Measurements from ENCODE around the gene R3HDM4. TPM values are rescaled to one million over a fixed set of nuclear protein-coding genes. Genes with fewer than 3 reads are reported as not detected.

R3HDM4 gene
- total and polyA plus RNA-seq, 2 donors (not counting 3 experiments of a cell fraction or from before 2014, with no cell fraction given), result 51.8 to 53.9 TPM

- Histone ChIP-seq H3K79me2 (ENCODE audit: control insufficient read depth, insufficient read depth, low read length) (no peaks in the 10 kb centered on the region), H3K9me1 (replicated peaks; ENCODE audit: control insufficient read depth, extremely low read depth, insufficient read depth, low read length) (no peaks in the 10 kb centered on the region), H4K20me1 (replicated peaks; ENCODE audit: control insufficient read depth, extremely low read depth, insufficient read depth, low read length) (no peaks in the 10 kb centered on the region), H2AFZ (ENCODE audit: low read depth, low read length) (no peak overlapping the region), H3K27me3 (ENCODE audit: control insufficient read depth in 2 of 2, insufficient read depth in 2 of 2, low read length in 2 of 2) (no peaks in the 10 kb centered on the region), H3K9me3 (replicated peaks; ENCODE audit: control insufficient read depth, insufficient read depth, low read length) (no peaks in the 10 kb centered on the region), H3K4me1 (ENCODE audit: control insufficient read depth, extremely low read depth, insufficient read depth, low read length) (peaks cover 9% of the 10 kb centered on the region), H3K36me3 (ENCODE audit: control insufficient read depth in 2 of 2, extremely low read depth in 1 of 2, insufficient read depth in 2 of 2, low read length in 2 of 2) (peaks cover 0 to 11% of the 10 kb centered on the region in 2 experiments), H3K27ac (ENCODE audit: insufficient read depth, low read depth, low read length) (no peak overlapping the region), H3K4me2 (ENCODE audit: insufficient read depth, low read length) (no peak overlapping the region), H3K9ac (replicated peaks; ENCODE audit: extremely low read depth, insufficient read depth, low read length) (no peak overlapping the region), H3K4me3 (replicated peaks in 1 of 3; ENCODE audit: insufficient read depth in 1 of 3, low read depth in 1 of 3, low read length in 3 of 3) (no peak overlapping the region)
- TF ChIP-seq FOS (IDR thresholded peaks at IDR 0.05; ENCODE audit: borderline replicate concordance, insufficient read depth, low read length) (no peak), POLR2A (IDR thresholded peaks at IDR 0.05; ENCODE audit: low read depth, low read length) (no peak), EZH2 (IDR thresholded peaks at IDR 0.05; ENCODE audit: borderline replicate concordance, low read depth, low read length, severe bottlenecking) (no peak), GATA2 (IDR thresholded peaks at IDR 0.05; ENCODE audit: insufficient read depth, insufficient read length, low read depth, low read length) (no peak), CTCF (IDR thresholded peaks at IDR 0.05; ENCODE audit: extremely low read depth in 1 of 2, insufficient read depth in 1 of 2, low read depth in 1 of 2, low read length in 2 of 2) (no peak), MYC (IDR thresholded peaks at IDR 0.05; ENCODE audit: low read depth, low read length) (no peak), JUN (IDR thresholded peaks at IDR 0.05; ENCODE audit: borderline replicate concordance, insufficient read depth, insufficient read length, low read depth) (no peak), POLR2AphosphoS5 (IDR thresholded peaks at IDR 0.05; ENCODE audit: insufficient read depth, low read depth, low read length) (no peak), MAX (IDR thresholded peaks at IDR 0.05; ENCODE audit: insufficient read depth, insufficient read length) (no peak)
- dilution Hi-C loops (cut with MboI; ENCODE audit: extremely low pct_ligation_motif_present, low sequenced_read_pairs), result no loop called here
- DNase-seq (ENCODE audit: low read depth, low spot score) (no peak), FAIRE-seq (no peak)
- no TSS peak for BruUV-seq (replicated peaks)
- POLR2A ChIA-PET, result no interaction called here
- intact Hi-C loops (cut with micrococcal nuclease), result no loop called here
- CTCF ChIA-PET, result no interaction called here
These were observed 45.7 kb downstream of the R3HDM4 start for GRCh38 chr19:867301-867793.

All from endothelial cell of umbilical vein (primary cell).